H9 (cell line): Measurements from ENCODE around the gene C9orf72. TPM values are rescaled to one million over a fixed set of nuclear protein-coding genes. Genes with fewer than 3 reads are reported as not detected.

ENCODE experiments used
- DNase-seq: peaks from one replicate; pipeline ENCODE4 v3.0.0-alpha.2; 2017
- H2AFZ ChIP-seq: one replicate; pipeline ENCODE4 v1.6.1; 2013; ENCODE audit warnings: mild to moderate bottlenecking, low read length, control low read depth, moderate library complexity
- H2AK5ac ChIP-seq: 2 replicates; pipeline ENCODE4 v1.6.1; 2013; ENCODE audit warnings: low read length, control low read depth, mixed read lengths; ENCODE audit not compliant: insufficient read length
- H2BK120ac ChIP-seq: one replicate; pipeline ENCODE4 v1.6.1; 2013; ENCODE audit warnings: low read depth, mild to moderate bottlenecking, low read length, control low read depth, inconsistent platforms; ENCODE audit not compliant: poor library complexity, severe bottlenecking
- H2BK12ac ChIP-seq: 2 replicates; pipeline ENCODE4 v1.6.1; 2013; ENCODE audit warnings: low read length, control low read depth, mixed read lengths, low read depth; ENCODE audit not compliant: insufficient read length
- H2BK15ac ChIP-seq: 2 replicates; pipeline ENCODE4 v1.6.1; 2013; ENCODE audit warnings: low read depth, low read length, control low read depth
- H2BK20ac ChIP-seq: one replicate; pipeline ENCODE4 v1.6.1; 2013; ENCODE audit warnings: low read depth, mild to moderate bottlenecking, low read length, control low read depth, inconsistent platforms; ENCODE audit not compliant: poor library complexity, severe bottlenecking
- H2BK5ac ChIP-seq: 2 replicates; pipeline ENCODE4 v1.6.1; 2013; ENCODE audit warnings: low read length, control low read depth, mixed read lengths; ENCODE audit not compliant: insufficient read length
- H3K14ac ChIP-seq: 2 replicates; pipeline ENCODE4 v1.6.1; 2013; ENCODE audit warnings: low read length, control low read depth; ENCODE audit not compliant: insufficient read depth
- H3K18ac ChIP-seq: 2 replicates; pipeline ENCODE4 v1.6.1; 2013; ENCODE audit warnings: low read depth, mild to moderate bottlenecking, mixed read lengths, low read length, control low read depth; ENCODE audit not compliant: insufficient read length
- H3K23ac ChIP-seq: 2 replicates; pipeline ENCODE4 v1.6.1; 2013; ENCODE audit warnings: low read length, control low read depth, mixed read lengths, low read depth; ENCODE audit not compliant: insufficient read length
- H3K23me2 ChIP-seq: 2 replicates; pipeline ENCODE4 v1.6.1; 2013; ENCODE audit warnings: low read depth, mild to moderate bottlenecking, mixed read lengths, low read length, control low read depth; ENCODE audit not compliant: insufficient read length, poor library complexity, severe bottlenecking
- H3K27ac ChIP-seq: 2 replicates; pipeline ENCODE4 v1.5.1; 2013; ENCODE audit warnings: low read length, control low read depth, mixed read lengths, low read depth; ENCODE audit not compliant: insufficient read length
- H3K27me3 ChIP-seq: 2 replicates; pipeline ENCODE4 v1.6.1; 2013; ENCODE audit warnings: low read length, control low read depth, inconsistent platforms; ENCODE audit not compliant: insufficient read depth
- H3K4ac ChIP-seq: 2 replicates; pipeline ENCODE4 v1.6.1; 2013; ENCODE audit warnings: low read depth, mild to moderate bottlenecking, control low read depth, inconsistent platforms, low read length, moderate library complexity
- H3K4me1 ChIP-seq: 2 replicates; pipeline ENCODE4 v1.6.1; 2013; ENCODE audit warnings: low read length, control low read depth, inconsistent platforms; ENCODE audit not compliant: insufficient read depth
- H3K4me2 ChIP-seq: 2 replicates; pipeline ENCODE4 v1.6.1; 2013; ENCODE audit warnings: low read length, control low read depth, mixed read lengths; ENCODE audit not compliant: insufficient read length, insufficient read depth
- H3K56ac ChIP-seq: 2 replicates; pipeline ENCODE4 v1.6.1; 2013; ENCODE audit warnings: low read depth, mild to moderate bottlenecking, mixed read lengths, low read length, control low read depth; ENCODE audit not compliant: insufficient read length
- H3K79me1 ChIP-seq: 2 replicates; pipeline ENCODE4 v1.6.1; 2013; ENCODE audit warnings: low read depth, mild to moderate bottlenecking, moderate library complexity, low read length, control low read depth, inconsistent platforms; ENCODE audit not compliant: insufficient read depth, poor library complexity, severe bottlenecking
- H3K79me2 ChIP-seq: 2 replicates; pipeline ENCODE4 v1.6.1; 2013; ENCODE audit warnings: low read length, control low read depth, inconsistent platforms; ENCODE audit not compliant: insufficient read depth
- H3K9ac ChIP-seq: 2 replicates; pipeline ENCODE4 v1.6.1; 2013; ENCODE audit warnings: low read length, control low read depth, mixed read lengths; ENCODE audit not compliant: insufficient read length; ENCODE audit errors: extremely low read depth
- H3K9me3 ChIP-seq: one replicate; pipeline ENCODE4 v1.6.1; 2013; ENCODE audit warnings: low read depth, low read length, inconsistent platforms; ENCODE audit not compliant: control insufficient read depth
- H3T11ph ChIP-seq: one replicate; pipeline ENCODE4 v1.6.1; 2013; ENCODE audit warnings: mild to moderate bottlenecking, low read length, control low read depth, inconsistent platforms
- H4K20me1 ChIP-seq: one replicate; pipeline ENCODE4 v1.6.1; 2013; ENCODE audit not compliant: control insufficient read depth, insufficient read length, insufficient read depth
- H4K5ac ChIP-seq: 2 replicates; pipeline ENCODE4 v1.6.1; 2013; ENCODE audit warnings: low read depth, mild to moderate bottlenecking, mixed read lengths, low read length, control low read depth; ENCODE audit not compliant: insufficient read length
- H4K8ac ChIP-seq: replicated peaks from 2 replicates; pipeline ENCODE4 v1.6.1; 2013; ENCODE audit warnings: low read length, control low read depth, mixed read lengths, low read depth; ENCODE audit not compliant: insufficient read length
- H4K91ac ChIP-seq: 2 replicates; pipeline ENCODE4 v1.6.1; 2013; ENCODE audit warnings: low read depth, mild to moderate bottlenecking, moderate library complexity, mixed read lengths, low read length, control low read depth; ENCODE audit not compliant: insufficient read length
- H3K27ac Mint-ChIP-seq, 3 experiments: 2 replicates in 2 of 3; 3 replicates in 1 of 3; pipeline ENCODE4 v1.8.0; 2020 to 2021; ENCODE audit warnings: mixed read lengths in 3 of 3, mild to moderate bottlenecking in 1 of 3, moderate library complexity in 1 of 3
- H3K27me3 Mint-ChIP-seq: 2 replicates; pipeline ENCODE4 v1.8.0; 2021; ENCODE audit warnings: low read depth, mild to moderate bottlenecking, moderate library complexity, mixed read lengths
- H3K36me3 Mint-ChIP-seq, 3 experiments: 2 replicates in 2 of 3; 3 replicates in 1 of 3; pipeline ENCODE4 v1.8.0; 2020 to 2021; ENCODE audit warnings: low read depth in 3 of 3, mixed read lengths in 3 of 3; ENCODE audit not compliant: insufficient read depth in 1 of 3
- H3K4me1 Mint-ChIP-seq, 2 experiments: 2 replicates each; pipeline ENCODE4 v1.8.0; 2020; ENCODE audit warnings: mixed read lengths in 2 of 2
- H3K4me3 Mint-ChIP-seq, 2 experiments: 2 replicates in 1 of 2; 3 replicates in 1 of 2; pipeline ENCODE4 v1.8.0; 2020 to 2021; ENCODE audit warnings: mild to moderate bottlenecking in 2 of 2, mixed read lengths in 2 of 2, moderate library complexity in 1 of 2
- H3K9me3 Mint-ChIP-seq, 2 experiments: 2 replicates in 1 of 2; 3 replicates in 1 of 2; pipeline ENCODE4 v1.8.0; 2020; ENCODE audit warnings: mild to moderate bottlenecking in 2 of 2, mixed read lengths in 2 of 2, moderate library complexity in 1 of 2
- WGBS: extraction: QIAGEN DNeasy Blood & Tissue Kit; methylation state at CpG from one replicate; pipeline ENCODE4 v1.1.7; 2013; ENCODE audit warnings: missing lambda C conversion rate, low lambda C conversion rate, mixed read lengths; ENCODE audit not compliant: insufficient read length; ENCODE audit errors: extremely low coverage; 5-methylcytosine and 5-hydroxymethylcytosine counted together
- total RNA-seq: library from RNA; stranded (reverse); gene quantifications from 2 replicates; pipeline ENCODE4 v1.2.1, GENCODE V29; 2021
- TF ChIP-seq, protein P1 (sequence below): fragments of 200-600 bp; sonication (generic); conservative IDR thresholded peaks from 3 replicates; pipeline ENCODE4 v1.8.0; 2021; ENCODE audit warnings: antibody characterized with exemption, mild to moderate bottlenecking

C9orf72 gene
- total RNA-seq, 1 experiment from 2014 or later = 17.0 TPM

DNA sequence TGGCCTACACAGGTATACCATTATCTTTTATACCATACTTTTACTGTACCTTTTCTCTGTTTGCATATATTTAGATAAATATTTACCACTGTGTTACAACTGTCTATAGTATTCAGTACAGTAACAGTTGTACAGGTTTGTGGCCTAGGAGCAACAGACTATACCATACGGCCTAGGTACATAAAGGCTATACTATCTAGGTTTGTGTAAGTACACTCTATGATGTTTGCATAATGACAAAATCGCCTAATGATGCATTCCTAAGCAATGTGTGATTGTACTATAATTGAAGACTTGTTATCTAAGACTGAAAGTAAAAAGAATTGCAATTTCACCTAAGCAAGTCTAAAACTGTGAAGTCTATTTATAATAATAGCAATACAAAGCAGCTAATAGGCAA lies 3.9 kb downstream of the C9orf72 start:
- Histone ChIP-seq H2BK20ac (no peak overlapping the region), H3K79me1 (no peaks in the 10 kb centered on the region), H2AFZ (no peak overlapping the region), H2BK15ac (no peak overlapping the region), H4K91ac (no peak overlapping the region), H3K23ac (no peak overlapping the region), H4K20me1 (no peaks in the 10 kb centered on the region), H3K14ac (no peak overlapping the region), H3K79me2 (peaks cover 3% of the 10 kb centered on the region; the same call in 1 of the 2 replicates), H3K9me3 (no peaks in the 10 kb centered on the region), H4K5ac (no peak overlapping the region), H4K8ac (no peak overlapping the region), H3K18ac (no peak overlapping the region), H2BK120ac (no peak overlapping the region), H2BK12ac (no peak overlapping the region), H3K9ac (no peak overlapping the region), H3K4me1 (no peaks in the 10 kb centered on the region), H2BK5ac (no peak overlapping the region), H3K27me3 (no peaks in the 10 kb centered on the region), H2AK5ac (no peak overlapping the region), H3K4me2 (no peak overlapping the region), H3K23me2 (peaks cover 8% of the 10 kb centered on the region), H3K27ac (no peak overlapping the region), H3K4ac (no peak overlapping the region), H3K56ac (no peak overlapping the region), H3T11ph (no peak overlapping the region)
- no peak for DNase-seq
- TF ChIP-seq, protein P1, sequence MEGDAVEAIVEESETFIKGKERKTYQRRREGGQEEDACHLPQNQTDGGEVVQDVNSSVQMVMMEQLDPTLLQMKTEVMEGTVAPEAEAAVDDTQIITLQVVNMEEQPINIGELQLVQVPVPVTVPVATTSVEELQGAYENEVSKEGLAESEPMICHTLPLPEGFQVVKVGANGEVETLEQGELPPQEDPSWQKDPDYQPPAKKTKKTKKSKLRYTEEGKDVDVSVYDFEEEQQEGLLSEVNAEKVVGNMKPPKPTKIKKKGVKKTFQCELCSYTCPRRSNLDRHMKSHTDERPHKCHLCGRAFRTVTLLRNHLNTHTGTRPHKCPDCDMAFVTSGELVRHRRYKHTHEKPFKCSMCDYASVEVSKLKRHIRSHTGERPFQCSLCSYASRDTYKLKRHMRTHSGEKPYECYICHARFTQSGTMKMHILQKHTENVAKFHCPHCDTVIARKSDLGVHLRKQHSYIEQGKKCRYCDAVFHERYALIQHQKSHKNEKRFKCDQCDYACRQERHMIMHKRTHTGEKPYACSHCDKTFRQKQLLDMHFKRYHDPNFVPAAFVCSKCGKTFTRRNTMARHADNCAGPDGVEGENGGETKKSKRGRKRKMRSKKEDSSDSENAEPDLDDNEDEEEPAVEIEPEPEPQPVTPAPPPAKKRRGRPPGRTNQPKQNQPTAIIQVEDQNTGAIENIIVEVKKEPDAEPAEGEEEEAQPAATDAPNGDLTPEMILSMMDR = no peak
- no CpG with 5 or more reads among the region's 2 CpGs for WGBS
- Mint-ChIP-seq H3K27ac (no peak overlapping the region), H3K4me3 (no peak overlapping the region), H3K36me3 (peaks cover 6 to 23% (median 15%) of the 10 kb centered on the region in 3 experiments; a peak in 6 of 7 replicates), H3K4me1 (peaks cover 16 to 18% of the 10 kb centered on the region in 2 experiments), H3K27me3 (no peaks in the 10 kb centered on the region; the same call in 1 of the 2 replicates), H3K9me3 (peaks cover 0 to 3% of the 10 kb centered on the region in 2 experiments; a peak in 3 of 5 replicates)
